HEK293T (cell line): Measurements from ENCODE around the gene MIDN.

Experiments
- BHLHE40 ChIP-seq: fragments of 450-650 bp; IDR thresholded peaks from 2 replicates; pipeline ENCODE4 v1.6.1; 2016; ENCODE audit warnings: mild to moderate bottlenecking, moderate library complexity, borderline replicate concordance
- CTBP1 ChIP-seq: fragments of 450-650 bp; IDR thresholded peaks from 2 replicates; pipeline ENCODE4 v1.6.1; 2016; ENCODE audit warnings: borderline replicate concordance
- FOXK2 ChIP-seq: fragments of 450-650 bp; IDR thresholded peaks from 2 replicates; pipeline ENCODE4 v1.6.1; 2016; ENCODE audit warnings: mild to moderate bottlenecking
- FOXM1 ChIP-seq: fragments of 450-650 bp; IDR thresholded peaks from 2 replicates; pipeline ENCODE4 v1.6.1; 2017; ENCODE audit warnings: mild to moderate bottlenecking, borderline replicate concordance
- HDGF ChIP-seq: fragments of 450-650 bp; IDR thresholded peaks from 2 replicates; pipeline ENCODE4 v1.6.1; 2017; ENCODE audit warnings: antibody characterized with exemption, borderline replicate concordance
- SP1 ChIP-seq: fragments of 450-650 bp; IDR thresholded peaks from 2 replicates; pipeline ENCODE4 v1.6.1; 2017
- SUZ12 ChIP-seq: fragments of 450-650 bp; IDR thresholded peaks from 2 replicates; pipeline ENCODE4 v1.6.1; 2016; ENCODE audit warnings: mild to moderate bottlenecking
- TF ChIP-seq, protein P1 (sequence below): fragments of 450-650 bp; IDR thresholded peaks from 2 replicates; pipeline ENCODE4 v1.6.1; 2016

DNA sequence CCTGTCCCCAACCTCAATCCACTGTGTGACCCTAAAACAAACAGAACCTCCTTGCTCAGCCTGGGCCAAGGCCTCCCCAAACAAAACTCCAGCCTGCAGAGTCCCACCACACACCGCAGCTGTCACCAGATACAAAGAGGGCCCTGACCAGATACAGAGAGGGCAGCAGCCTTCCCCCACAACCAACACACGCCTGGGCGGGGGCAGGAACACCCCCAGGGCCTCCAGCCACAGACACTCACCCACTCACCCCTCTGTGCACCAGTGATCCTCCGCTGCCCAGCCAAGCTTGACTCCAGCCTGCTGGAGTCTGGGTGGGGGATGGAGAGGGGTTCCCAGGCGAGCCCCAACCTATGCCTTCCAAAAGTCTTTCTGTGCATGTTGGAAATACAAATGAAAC, 14.8 kb downstream of the MIDN start:
- TF ChIP-seq FOXK2 (no peak), HDGF (no peak), CTBP1 (no peak), SP1 (no peak), FOXM1 (no peak), SUZ12 (no peak), BHLHE40 (no peak)
- TF ChIP-seq, protein P1, sequence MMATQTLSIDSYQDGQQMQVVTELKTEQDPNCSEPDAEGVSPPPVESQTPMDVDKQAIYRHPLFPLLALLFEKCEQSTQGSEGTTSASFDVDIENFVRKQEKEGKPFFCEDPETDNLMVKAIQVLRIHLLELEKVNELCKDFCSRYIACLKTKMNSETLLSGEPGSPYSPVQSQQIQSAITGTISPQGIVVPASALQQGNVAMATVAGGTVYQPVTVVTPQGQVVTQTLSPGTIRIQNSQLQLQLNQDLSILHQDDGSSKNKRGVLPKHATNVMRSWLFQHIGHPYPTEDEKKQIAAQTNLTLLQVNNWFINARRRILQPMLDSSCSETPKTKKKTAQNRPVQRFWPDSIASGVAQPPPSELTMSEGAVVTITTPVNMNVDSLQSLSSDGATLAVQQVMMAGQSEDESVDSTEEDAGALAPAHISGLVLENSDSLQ = no peak
